Prostate gland (tissue), 2 donors: ENCODE measurements around the gene GPR158. TPM values are rescaled to one million over a fixed set of nuclear protein-coding genes. Genes with fewer than 3 reads are reported as not detected.

ENCODE experiments used
- DNase-seq: peaks from one replicate; pipeline ENCODE4 v3.0.0-alpha.2; 2019; ENCODE audit warnings: low spot score
- H3K27ac ChIP-seq, 2 donors: fragments of 200-600 bp; sonication (generic); 2 replicates each; pipeline ENCODE4 v1.5.1; 2017 to 2019
- H3K27me3 ChIP-seq: fragments of 200-600 bp; sonication (generic); replicated peaks from 2 replicates; pipeline ENCODE4 v1.5.1; 2019; ENCODE audit not compliant: insufficient read depth
- H3K36me3 ChIP-seq, 2 donors: fragments of 200-600 bp; sonication (generic); 1 replicate in 1 of 2; 2 replicates in 1 of 2; pipeline versions ENCODE4 v1.5.1 to v1.8.1; 2017 to 2019
- H3K4me1 ChIP-seq: fragments of 200-600 bp; sonication (generic); replicated peaks from 2 replicates; pipeline ENCODE4 v1.5.1; 2019
- H3K4me3 ChIP-seq, 2 donors: fragments of 200-600 bp; sonication (generic); 2 replicates each; pipeline ENCODE4 v1.5.1; 2017 to 2019
- H3K9me3 ChIP-seq: fragments of 200-600 bp; sonication (generic); 2 replicates; pipeline ENCODE4 v1.5.1; 2017
- POLR2A ChIP-seq: fragments of 450-650 bp; IDR thresholded peaks from one replicate; pipeline ENCODE4 v1.6.1; 2016; ENCODE audit warnings: antibody characterized with exemption, mild to moderate bottlenecking
- POLR2AphosphoS5 ChIP-seq: sonication (generic); formaldehyde crosslinking; IDR thresholded peaks from one replicate; pipeline ENCODE4 v1.6.1; 2017; ENCODE audit warnings: antibody characterized with exemption
- WGBS: methylation state at CpG from one replicate; pipeline ENCODE4 v1.1.5; 2018; 5-methylcytosine and 5-hydroxymethylcytosine counted together
- intact Hi-C: fragments of 100-400 bp; cut with DNase I; formaldehyde crosslinking; loops from one replicate; pipeline ENCODE4 v1.14.2; 2022
- total RNA-seq, 2 donors: library from RNA; depleted of rRNA; stranded (reverse); fragments of >200 nt; gene quantifications; one replicate each; pipeline ENCODE4 v1.1.0, GENCODE V29; 2016
- TF ChIP-seq, protein P1 (sequence below), 4 experiments: fragments of 200-600 bp in 2 of 4; fragments of 450-650 bp in 2 of 4; sonication (generic) in 2 of 4; IDR thresholded peaks; 1 replicate in 3 of 4; 2 replicates in 1 of 4; pipeline ENCODE4 v1.5.1; 2016 to 2019; ENCODE audit warnings: antibody characterized with exemption in 4 of 4, mild to moderate bottlenecking in 2 of 4, moderate library complexity in 2 of 4

The GPR158 gene
- total RNA-seq, 2 donors from 2014 or later: 0.36 to 1.5 TPM

DNA sequence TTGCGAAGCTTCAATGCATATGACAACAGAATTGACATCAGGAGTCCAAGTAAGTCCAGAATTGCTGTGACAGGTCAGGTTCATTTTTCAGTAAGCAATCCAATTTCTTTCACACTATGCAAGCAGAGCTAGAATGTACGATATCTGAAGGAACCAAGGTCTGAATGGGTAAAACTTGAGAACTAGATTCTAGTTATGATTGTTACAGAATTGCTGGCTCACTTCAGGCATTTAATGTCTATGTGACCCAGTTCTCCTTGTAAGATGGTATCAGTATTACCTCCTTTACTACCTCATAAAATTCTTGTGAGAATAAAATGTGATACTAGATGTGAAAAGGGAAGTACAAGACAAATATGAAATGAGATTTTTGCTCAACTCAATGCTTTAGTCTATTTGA is 159.6 kb downstream of the GPR158 start:
- H3K27me3 ChIP-seq: no peaks in the 10 kb centered on the region
- H3K36me3 ChIP-seq: no peaks in the 10 kb centered on the region
- H3K9me3 ChIP-seq: no peaks in the 10 kb centered on the region
- intact Hi-C loops: no loop called here
- 66% methylated on average over 2 of the region's 2 CpGs for WGBS
- no peak for TF ChIP-seq POLR2A
- TF ChIP-seq, protein P1, sequence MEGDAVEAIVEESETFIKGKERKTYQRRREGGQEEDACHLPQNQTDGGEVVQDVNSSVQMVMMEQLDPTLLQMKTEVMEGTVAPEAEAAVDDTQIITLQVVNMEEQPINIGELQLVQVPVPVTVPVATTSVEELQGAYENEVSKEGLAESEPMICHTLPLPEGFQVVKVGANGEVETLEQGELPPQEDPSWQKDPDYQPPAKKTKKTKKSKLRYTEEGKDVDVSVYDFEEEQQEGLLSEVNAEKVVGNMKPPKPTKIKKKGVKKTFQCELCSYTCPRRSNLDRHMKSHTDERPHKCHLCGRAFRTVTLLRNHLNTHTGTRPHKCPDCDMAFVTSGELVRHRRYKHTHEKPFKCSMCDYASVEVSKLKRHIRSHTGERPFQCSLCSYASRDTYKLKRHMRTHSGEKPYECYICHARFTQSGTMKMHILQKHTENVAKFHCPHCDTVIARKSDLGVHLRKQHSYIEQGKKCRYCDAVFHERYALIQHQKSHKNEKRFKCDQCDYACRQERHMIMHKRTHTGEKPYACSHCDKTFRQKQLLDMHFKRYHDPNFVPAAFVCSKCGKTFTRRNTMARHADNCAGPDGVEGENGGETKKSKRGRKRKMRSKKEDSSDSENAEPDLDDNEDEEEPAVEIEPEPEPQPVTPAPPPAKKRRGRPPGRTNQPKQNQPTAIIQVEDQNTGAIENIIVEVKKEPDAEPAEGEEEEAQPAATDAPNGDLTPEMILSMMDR (IDR thresholded peaks at IDR 0.05): no peak
- no peak for TF ChIP-seq POLR2AphosphoS5
- DNase-seq: no peak
- H3K4me3 ChIP-seq: no peak overlapping the region
- no peak overlapping the region for H3K27ac ChIP-seq
- H3K4me1 ChIP-seq: no peaks in the 10 kb centered on the region

DNA sequence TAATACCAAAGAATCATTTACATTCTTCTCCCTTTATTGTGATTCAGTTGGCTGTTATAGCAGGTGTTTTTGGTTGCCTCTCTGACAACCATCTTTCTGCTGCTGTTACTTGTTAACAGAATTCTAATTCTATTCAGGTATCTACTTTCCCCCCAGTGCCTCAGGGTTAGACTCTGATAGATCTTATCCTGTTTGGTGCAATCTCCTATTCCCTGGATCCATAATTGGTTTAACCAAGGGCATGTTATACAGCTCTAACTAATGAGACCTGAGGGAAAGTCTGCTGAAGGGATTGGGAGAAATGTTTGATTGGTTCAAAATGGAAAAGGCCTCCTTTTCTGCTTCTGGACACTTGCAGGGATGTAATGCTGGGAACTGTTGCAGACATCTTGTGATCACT is 161.5 kb downstream of the GPR158 start:
- no peaks in the 10 kb centered on the region for H3K36me3 ChIP-seq
- DNase-seq: no peak

DNA sequence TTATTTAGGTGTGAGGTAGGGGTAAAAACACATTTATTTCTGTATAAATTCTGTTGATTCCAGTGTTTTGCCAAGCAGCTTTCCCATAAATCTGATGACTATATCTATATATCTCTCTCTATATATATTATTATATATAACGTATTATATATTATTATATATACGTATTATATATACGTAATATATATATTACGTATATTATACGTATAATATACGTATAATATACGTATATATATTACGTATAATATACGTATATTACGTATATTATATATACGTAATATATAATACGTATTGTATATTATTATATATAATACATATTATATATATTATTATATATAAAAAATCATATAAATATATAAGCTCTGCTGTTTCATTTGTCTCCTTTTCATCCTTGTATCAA is 163.5 kb downstream of the GPR158 start:
- DNase-seq: no peak
- Histone ChIP-seq H3K9me3 (no peaks in the 10 kb centered on the region), H3K36me3 (no peaks in the 10 kb centered on the region), H3K27ac (no peak overlapping the region), H3K4me1 (no peaks in the 10 kb centered on the region), H3K4me3 (no peak overlapping the region), H3K27me3 (no peaks in the 10 kb centered on the region)
- TF ChIP-seq, protein P1 (IDR thresholded peaks at IDR 0.05): no peak
- TF ChIP-seq POLR2A (no peak), POLR2AphosphoS5 (no peak)
- 80% methylated on average over 12 of the region's 12 CpGs for WGBS
- intact Hi-C loops: no loop called here

More for the DNA sequence above, 161.5 kb downstream of the GPR158 start:
- TF ChIP-seq POLR2A: no peak
- TF ChIP-seq POLR2AphosphoS5: no peak
- TF ChIP-seq, protein P1 (IDR thresholded peaks at IDR 0.05): no peak
- Histone ChIP-seq H3K9me3 (no peaks in the 10 kb centered on the region), H3K4me3 (no peak overlapping the region), H3K27ac (no peak overlapping the region), H3K27me3 (no peaks in the 10 kb centered on the region), H3K4me1 (no peaks in the 10 kb centered on the region)
- intact Hi-C loops: no loop called here

DNA sequence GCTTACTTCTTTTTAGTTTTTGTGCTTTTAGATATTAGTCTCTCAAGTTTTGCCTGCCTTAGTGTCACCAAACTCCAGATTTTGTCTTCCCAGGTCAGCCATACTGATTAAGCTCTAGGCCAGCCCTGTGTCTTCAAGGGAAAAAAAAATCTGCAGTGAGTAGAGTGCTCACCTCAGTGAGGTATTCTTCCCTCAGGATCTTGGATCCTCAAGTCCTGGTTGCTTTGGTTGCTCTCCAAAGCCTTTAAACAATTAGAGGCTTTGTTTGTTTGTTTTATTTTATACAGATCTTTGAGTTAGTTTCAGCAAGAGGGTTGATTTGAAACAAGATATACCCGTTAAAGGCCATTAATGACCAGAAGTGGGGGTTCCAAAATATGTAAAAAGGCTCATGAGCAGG is 165.2 kb downstream of the GPR158 start:
- Histone ChIP-seq H3K27me3 (no peaks in the 10 kb centered on the region), H3K4me3 (no peak overlapping the region), H3K36me3 (no peaks in the 10 kb centered on the region), H3K27ac (no peak overlapping the region), H3K4me1 (no peaks in the 10 kb centered on the region), H3K9me3 (no peaks in the 10 kb centered on the region)
- no peak for DNase-seq
- 27% methylated on average over 1 of the region's 1 CpG for WGBS
- TF ChIP-seq POLR2A: no peak
- TF ChIP-seq, protein P1 (IDR thresholded peaks at IDR 0.05): no peak
- no peak for TF ChIP-seq POLR2AphosphoS5
- intact Hi-C loops: no loop called here

DNA sequence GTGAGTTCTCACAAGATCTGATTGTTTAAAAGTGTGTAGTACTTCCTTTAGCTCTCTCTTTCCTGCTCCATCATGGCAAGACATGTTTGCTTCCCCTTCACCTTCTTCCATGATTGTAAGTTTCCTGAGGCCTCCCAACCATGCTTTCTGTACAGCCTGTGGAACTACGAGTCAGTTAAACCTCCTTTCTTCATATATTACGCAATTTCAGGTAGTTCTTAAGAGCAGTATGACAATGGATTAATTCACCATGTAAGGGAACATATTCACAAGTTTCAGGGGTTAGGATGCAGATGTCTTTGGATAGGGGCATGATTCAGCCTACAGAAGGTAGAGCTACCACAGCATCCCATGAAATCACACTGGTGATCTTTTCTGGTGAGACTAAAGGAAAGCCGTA is 174.7 kb downstream of the GPR158 start:
- H3K4me3 ChIP-seq: no peak overlapping the region
- H3K9me3 ChIP-seq: no peaks in the 10 kb centered on the region
- WGBS: 87% methylated on average over 3 of the region's 3 CpGs
- H3K4me1 ChIP-seq: no peaks in the 10 kb centered on the region
- no peak for DNase-seq
- no peak overlapping the region for H3K27ac ChIP-seq
- no peaks in the 10 kb centered on the region for H3K36me3 ChIP-seq
- H3K27me3 ChIP-seq: no peaks in the 10 kb centered on the region
- intact Hi-C loops: no loop called here
- TF ChIP-seq, protein P1 (IDR thresholded peaks at IDR 0.05): no peak
- no peak for TF ChIP-seq POLR2AphosphoS5
- no peak for TF ChIP-seq POLR2A
